Activated B cell treated with CpG ODN at 0.5 μM for 24 hours (primary cell): Measurements from ENCODE around the gene SLC26A3. TPM values are rescaled to one million over a fixed set of nuclear protein-coding genes. Genes with fewer than 3 reads are reported as not detected.

ENCODE experiments used
- ATAC-seq: fragments of 200-7000 bp; cut with Tn5 transposase; one replicate; pipeline ENCODE4 v1.10.0; 2021; ENCODE audit warnings: low read depth, mild to moderate bottlenecking, moderate library complexity
- CTCF ChIA-PET: fragments of 350-600 bp; sonication (Branson Sonifier 250); formaldehyde crosslinking; loops from one replicate; lab custom pipeline; 2021; ENCODE audit warnings: antibody characterized with exemption; lab: Charles Lee
- POLR2A ChIA-PET: fragments of 350-600 bp; sonication (Branson Sonifier 250); formaldehyde crosslinking; loops from one replicate; lab custom pipeline; 2021; ENCODE audit warnings: antibody characterized with exemption; lab: Charles Lee
- DNase-seq: peaks from one replicate; pipeline ENCODE4 v3.0.0; 2022
- H3K27ac Mint-ChIP-seq: one replicate; pipeline ENCODE4 v1.8.0; 2020; ENCODE audit warnings: mixed read lengths
- H3K27me3 Mint-ChIP-seq: one replicate; pipeline ENCODE4 v1.8.0; 2021; ENCODE audit warnings: mixed read lengths
- H3K36me3 Mint-ChIP-seq: one replicate; pipeline ENCODE4 v1.8.0; 2021; ENCODE audit warnings: low read depth, mixed read lengths
- H3K4me1 Mint-ChIP-seq: one replicate; pipeline ENCODE4 v1.8.0; 2021; ENCODE audit warnings: mixed read lengths
- H3K4me3 Mint-ChIP-seq: one replicate; pipeline ENCODE4 v1.8.0; 2020; ENCODE audit warnings: mild to moderate bottlenecking, mixed read lengths
- H3K9me3 Mint-ChIP-seq: one replicate; pipeline ENCODE4 v1.8.0; 2020; ENCODE audit warnings: mixed read lengths
- intact Hi-C: fragments of 100-400 bp; cut with micrococcal nuclease; formaldehyde crosslinking; loops from one replicate; pipeline ENCODE4 v1.15.1; 2024
- total RNA-seq: library from RNA; stranded (reverse); gene quantifications from 2 replicates; pipeline ENCODE4 v1.2.3, GENCODE V29; 2022
- TF ChIP-seq, protein P1 (sequence below): fragments of 200-600 bp; IDR thresholded peaks from one replicate; pipeline ENCODE4 v1.8.0; 2022; ENCODE audit warnings: antibody characterized with exemption, mild to moderate bottlenecking

Gene SLC26A3
- total RNA-seq, 1 donor from 2014 or later, result not detected

DNA sequence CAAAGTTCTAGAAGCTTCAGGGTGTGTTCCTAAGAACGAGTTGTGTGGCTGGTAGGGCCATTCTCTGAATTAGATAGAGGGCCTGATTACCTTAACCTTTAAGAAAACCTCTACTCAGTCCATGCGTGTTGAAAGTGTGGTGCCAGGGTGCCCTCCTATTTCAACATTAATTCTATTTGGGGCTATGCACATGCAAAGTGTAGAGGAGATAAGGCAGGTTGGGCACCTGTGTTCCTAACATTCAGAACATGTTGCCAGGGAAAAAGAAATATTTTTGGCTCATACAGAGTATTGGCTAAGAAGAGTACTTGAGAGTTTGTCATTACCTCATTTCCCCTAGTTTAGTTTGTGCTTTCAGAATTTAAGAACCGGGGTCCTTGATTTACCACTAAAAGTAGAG, 20.6 kb downstream of the SLC26A3 start:
- intact Hi-C loops, result no loop called here
- no peak overlapping the region for H3K27ac Mint-ChIP-seq
- DNase-seq (no peak), ATAC-seq (no peak)
- CTCF ChIA-PET, result no interaction called here
- TF ChIP-seq, protein P1, sequence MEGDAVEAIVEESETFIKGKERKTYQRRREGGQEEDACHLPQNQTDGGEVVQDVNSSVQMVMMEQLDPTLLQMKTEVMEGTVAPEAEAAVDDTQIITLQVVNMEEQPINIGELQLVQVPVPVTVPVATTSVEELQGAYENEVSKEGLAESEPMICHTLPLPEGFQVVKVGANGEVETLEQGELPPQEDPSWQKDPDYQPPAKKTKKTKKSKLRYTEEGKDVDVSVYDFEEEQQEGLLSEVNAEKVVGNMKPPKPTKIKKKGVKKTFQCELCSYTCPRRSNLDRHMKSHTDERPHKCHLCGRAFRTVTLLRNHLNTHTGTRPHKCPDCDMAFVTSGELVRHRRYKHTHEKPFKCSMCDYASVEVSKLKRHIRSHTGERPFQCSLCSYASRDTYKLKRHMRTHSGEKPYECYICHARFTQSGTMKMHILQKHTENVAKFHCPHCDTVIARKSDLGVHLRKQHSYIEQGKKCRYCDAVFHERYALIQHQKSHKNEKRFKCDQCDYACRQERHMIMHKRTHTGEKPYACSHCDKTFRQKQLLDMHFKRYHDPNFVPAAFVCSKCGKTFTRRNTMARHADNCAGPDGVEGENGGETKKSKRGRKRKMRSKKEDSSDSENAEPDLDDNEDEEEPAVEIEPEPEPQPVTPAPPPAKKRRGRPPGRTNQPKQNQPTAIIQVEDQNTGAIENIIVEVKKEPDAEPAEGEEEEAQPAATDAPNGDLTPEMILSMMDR, result no peak
- POLR2A ChIA-PET, result no interaction called here
- H3K36me3 Mint-ChIP-seq, result no peaks in the 10 kb centered on the region
- H3K4me1 Mint-ChIP-seq, result no peaks in the 10 kb centered on the region
- H3K27me3 Mint-ChIP-seq, result peaks cover 9% of the 10 kb centered on the region
- H3K4me3 Mint-ChIP-seq, result no peak overlapping the region
- H3K9me3 Mint-ChIP-seq, result no peaks in the 10 kb centered on the region

DNA sequence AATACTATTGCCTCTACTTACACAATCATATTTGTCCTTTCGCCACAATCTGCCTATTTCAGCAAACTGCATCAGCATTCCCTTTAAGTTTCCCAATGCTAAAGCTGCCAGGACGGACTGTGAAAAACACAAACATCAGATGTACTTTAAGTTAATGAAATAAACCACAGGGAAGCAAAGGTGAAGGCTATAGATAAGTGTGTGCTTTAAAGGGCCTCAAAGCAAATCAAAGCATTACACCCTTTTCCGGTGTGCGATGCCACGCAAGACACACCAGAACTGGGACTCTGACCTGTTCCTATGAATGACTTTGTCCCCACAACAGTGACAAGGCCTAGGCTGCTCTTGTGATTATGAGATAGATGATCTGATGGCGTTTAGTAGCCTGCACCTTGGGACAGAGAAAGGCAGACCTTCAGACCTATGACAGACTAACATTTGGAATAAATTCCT, 23.4 kb downstream of the SLC26A3 start:
- H3K36me3 Mint-ChIP-seq, result no peaks in the 10 kb centered on the region
- ATAC-seq (no peak), DNase-seq (no peak)
- POLR2A ChIA-PET, result no interaction called here
- intact Hi-C loops, result no loop called here
- CTCF ChIA-PET, result no interaction called here
- no peaks in the 10 kb centered on the region for H3K4me1 Mint-ChIP-seq
- H3K9me3 Mint-ChIP-seq, result no peaks in the 10 kb centered on the region
- H3K27ac Mint-ChIP-seq, result no peak overlapping the region
- TF ChIP-seq, protein P1, result no peak
- H3K27me3 Mint-ChIP-seq, result peaks cover 1% of the 10 kb centered on the region
- no peak overlapping the region for H3K4me3 Mint-ChIP-seq

DNA sequence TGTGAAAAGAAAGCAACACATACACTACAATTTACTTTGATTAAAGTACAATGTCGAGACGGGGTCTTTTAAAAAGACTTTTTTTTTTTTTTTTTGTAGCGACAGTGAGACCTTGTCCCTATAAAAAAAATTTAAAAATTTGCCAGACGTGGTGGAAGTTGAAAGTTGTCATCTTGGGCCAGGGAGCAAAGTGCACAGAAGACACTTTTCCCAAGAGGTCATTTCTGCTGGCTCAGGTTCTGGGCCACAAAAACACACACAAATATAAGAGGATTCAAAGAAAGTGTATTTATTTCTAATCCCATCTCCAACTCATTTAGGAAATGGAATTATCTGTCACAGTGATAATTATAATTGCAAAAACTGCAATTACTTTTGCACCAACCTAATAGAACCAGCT, 24.7 kb downstream of the SLC26A3 start:
- no peak overlapping the region for H3K4me3 Mint-ChIP-seq
- no peak overlapping the region for H3K27ac Mint-ChIP-seq
- ATAC-seq (no peak), DNase-seq (no peak)
- ChIA-PET CTCF (no interaction called here), POLR2A (no interaction called here)
- TF ChIP-seq, protein P1, result no peak
- H3K9me3 Mint-ChIP-seq, result no peaks in the 10 kb centered on the region
- H3K36me3 Mint-ChIP-seq, result no peaks in the 10 kb centered on the region
- intact Hi-C loops, result no loop called here
- H3K4me1 Mint-ChIP-seq, result no peaks in the 10 kb centered on the region
- peaks cover 1% of the 10 kb centered on the region for H3K27me3 Mint-ChIP-seq

DNA sequence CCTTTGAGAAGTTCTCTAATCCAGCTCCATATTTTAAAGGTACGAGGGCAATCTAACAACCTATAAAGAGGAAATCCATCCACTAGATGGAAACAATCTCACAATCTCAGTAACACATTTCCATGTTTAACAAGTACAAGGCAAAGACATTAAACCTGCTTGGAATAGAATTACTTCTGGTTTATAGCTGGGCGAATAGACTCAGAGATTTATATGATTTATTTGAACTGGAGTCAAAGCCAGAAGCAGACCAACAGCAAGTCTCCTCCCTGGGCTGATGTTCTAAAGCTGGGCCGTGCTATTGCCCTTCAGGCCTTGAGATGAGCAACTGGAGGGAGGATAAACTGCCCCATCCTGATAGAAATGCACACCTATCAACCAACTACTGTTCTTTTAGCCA, 25.3 kb downstream of the SLC26A3 start:
- Mint-ChIP-seq H3K4me3 (no peak overlapping the region), H3K36me3 (no peaks in the 10 kb centered on the region), H3K4me1 (no peaks in the 10 kb centered on the region), H3K27ac (no peak overlapping the region), H3K27me3 (peaks cover 1% of the 10 kb centered on the region), H3K9me3 (no peaks in the 10 kb centered on the region)
- ChIA-PET CTCF (no interaction called here), POLR2A (no interaction called here)
- DNase-seq (no peak), ATAC-seq (no peak)
- intact Hi-C loops, result no loop called here
- TF ChIP-seq, protein P1, result no peak

DNA sequence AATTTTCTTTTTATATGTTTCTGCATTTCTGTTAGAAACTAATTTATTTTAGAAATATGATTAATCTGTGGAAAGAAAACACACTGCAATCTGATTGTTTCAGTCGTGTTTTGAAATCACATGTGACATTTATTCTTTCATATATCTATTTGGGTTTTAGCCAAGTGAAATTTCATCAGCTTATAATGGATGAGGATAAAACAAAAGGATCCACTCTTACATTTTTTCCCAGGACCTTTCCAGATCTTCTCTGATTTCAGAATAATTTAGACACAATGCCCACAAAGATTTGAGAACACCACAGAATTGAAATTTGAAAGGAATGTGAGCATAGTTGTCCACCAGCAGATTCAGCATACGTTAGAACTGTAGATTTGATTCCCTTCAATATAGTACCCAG, 30.0 kb downstream of the SLC26A3 start:
- TF ChIP-seq, protein P1, result no peak
- DNase-seq, result no peak
- Mint-ChIP-seq H3K27me3 (no peaks in the 10 kb centered on the region), H3K4me3 (no peak overlapping the region), H3K36me3 (no peaks in the 10 kb centered on the region), H3K4me1 (no peaks in the 10 kb centered on the region), H3K9me3 (no peaks in the 10 kb centered on the region), H3K27ac (no peak overlapping the region)
- CTCF ChIA-PET, result no interaction called here
- POLR2A ChIA-PET, result no interaction called here
- intact Hi-C loops, result no loop called here
- ATAC-seq, result no peak
